Measurements from ENCODE around the gene KREMEN1.

DNA sequence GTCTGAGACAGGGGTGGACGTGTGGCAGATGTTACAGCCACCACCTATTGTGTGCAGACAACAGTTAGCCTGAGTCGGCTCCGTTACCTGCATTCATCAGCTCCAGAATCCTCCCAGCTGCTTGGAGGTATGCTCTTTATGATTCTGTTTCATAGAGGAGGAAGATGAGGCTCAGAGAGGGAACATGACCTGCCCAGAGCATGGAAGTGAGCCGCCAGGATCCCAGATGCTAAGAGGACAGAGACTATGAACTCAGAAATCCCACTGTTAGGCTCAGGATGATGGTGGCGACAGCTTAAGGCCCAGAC is 134.4 kb downstream of the KREMEN1 start:
- TF ChIP-seq CTCF (IDR thresholded peaks at IDR 0.05) (no peak), EZH2 (IDR thresholded peaks at IDR 0.05) (no peak), EZH2phosphoT487 (IDR thresholded peaks at IDR 0.05) (no peak)

Measured in neural progenitor cell (in vitro differentiated cells).